GM21526 (cell line): ENCODE results near the gene SLC5A4.
"Not testable (repeated sequence)": the region's sequence is repeated elsewhere in the genome, so short reads cannot be mapped to it uniquely, and the experiment has no call there.

Source experiments
- ATAC-seq: cut with Tn5 transposase; IDR thresholded peaks from one replicate; pipeline ENCODE4 v1.9.1; 2021; ENCODE audit warnings: moderate library complexity; ENCODE audit not compliant: unreplicated experiment, low FRiP score

The SLC5A4 gene

DNA sequence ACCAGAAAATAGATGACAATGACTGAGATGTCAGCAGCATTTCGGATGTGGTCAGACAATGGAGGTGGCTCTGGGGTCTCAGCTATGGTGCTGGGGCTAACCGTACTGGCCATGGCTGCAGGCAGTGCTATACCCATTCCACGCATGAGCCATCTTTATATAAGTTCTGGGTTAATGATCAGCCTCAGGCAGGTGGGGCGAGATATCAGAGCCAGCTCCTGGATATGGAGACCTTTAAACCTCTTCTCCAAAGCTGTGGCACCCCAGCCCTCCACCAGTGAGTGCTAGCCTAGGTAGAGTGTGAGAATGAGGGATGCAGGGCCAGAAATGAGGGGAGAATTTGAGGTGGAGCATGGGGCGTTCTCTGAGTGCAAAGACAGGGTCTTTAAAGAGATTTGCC, at the start of gene SLC5A4:
Gene SLC5A4 (minus strand): TSS at position 131 of the 400 bp plus-strand sequence. CDS start 18 bp downstream, at position 113.
- no peak for ATAC-seq

DNA sequence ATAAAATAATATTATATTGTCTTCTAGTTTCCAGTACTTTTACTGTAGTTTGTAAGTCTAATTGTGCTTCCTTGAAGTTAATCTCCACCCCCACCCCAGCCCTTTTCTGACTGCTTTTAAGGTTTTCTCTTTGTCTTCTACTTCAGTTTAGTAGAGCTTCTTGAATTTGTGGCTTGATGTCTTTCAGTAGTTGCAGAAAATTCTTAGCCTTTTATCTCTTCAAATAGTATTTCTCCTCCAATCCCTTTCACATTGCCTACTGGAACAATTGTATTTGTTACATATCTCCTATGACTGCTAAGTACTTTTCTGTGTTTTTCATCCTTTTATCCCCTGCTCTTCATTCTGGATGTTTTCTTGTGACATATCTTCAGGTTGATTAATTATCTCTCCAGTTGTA, 38.8 kb upstream of the SLC5A4 start:
- not testable (repeated sequence) for ATAC-seq

- no peak for ATAC-seq
Observed at GRCh38 chr22:32286290-32286840, 31.2 kb upstream of the SLC5A4 start.

DNA sequence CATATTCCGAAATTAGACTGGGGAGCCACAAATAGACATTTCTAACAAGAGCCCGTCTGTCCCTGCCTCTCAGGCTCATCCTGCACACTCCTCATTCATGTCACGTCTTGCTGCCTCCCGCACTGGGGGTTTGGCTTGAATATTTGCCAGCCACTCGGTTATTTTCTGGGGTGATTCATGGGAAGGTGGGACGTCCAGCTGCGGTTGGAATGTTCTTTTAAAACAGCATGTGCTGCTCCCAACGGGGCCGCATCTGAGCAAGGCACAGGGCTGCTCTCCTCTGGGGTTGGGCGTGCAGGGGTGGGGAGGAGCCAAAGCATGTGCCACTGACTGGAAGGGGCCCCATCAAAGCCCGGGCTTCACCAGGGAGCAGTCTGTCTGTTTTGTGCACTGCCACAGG, 25.9 kb upstream of the SLC5A4 start:
- ATAC-seq = no peak

DNA sequence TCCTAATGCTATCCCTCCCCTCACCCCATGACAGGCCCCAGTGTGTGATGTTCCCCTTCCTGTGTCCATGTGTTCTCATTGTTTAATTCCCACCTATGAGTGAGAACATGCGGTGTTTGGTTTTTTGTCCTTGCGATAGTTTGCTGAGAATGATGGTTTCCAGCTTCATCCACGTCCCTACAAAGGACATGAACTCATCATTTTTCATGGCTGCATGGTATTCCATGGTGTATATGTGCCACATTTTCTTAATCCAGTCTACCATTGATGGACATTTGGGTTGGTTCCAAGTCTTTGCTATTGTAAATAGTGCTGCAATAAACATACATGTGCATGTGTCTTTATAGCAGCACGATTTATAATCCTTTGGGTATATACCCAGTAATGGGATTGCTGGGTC, 20.2 kb upstream of the SLC5A4 start:
- ATAC-seq = not testable (repeated sequence)

GRCh38 chr22:32271389-32271788, 16.2 kb upstream of the SLC5A4 start:
- ATAC-seq = no peak

DNA sequence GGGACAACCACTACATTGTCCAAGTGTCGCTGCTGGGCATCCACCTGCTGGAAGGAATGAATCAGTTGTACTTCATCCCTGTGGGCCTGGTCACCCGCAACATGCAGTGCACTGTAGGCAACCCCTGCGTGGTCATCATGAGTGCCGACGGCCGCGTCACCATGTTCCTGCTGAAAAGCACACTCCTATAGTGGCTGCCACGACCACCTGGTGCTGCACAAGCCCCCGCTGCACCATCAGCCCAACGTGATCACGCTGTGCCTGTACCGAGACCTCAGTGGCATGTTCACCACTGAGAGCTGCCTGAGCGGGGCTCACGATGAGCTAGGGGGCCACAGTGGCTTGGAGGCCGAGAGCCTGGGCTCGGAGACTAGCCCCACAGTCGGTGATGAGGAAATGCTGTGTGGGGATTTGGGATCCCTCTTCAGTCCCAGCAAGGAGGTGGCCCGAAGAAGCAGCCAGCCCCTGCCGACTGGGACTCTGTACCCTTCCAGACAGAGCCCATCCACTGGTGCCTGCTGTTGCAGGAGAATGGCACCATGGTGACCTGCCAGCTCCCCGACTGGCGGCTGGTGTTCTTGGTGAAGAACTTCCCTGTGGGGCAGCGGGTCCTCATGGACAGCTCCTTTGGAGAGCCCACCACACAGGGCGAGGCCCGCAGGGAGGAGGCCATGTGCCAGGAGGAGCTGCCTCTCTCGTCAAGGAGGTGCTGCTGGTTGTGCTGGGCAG, 15.7 kb upstream of the SLC5A4 start:
- ATAC-seq = no peak

- no peak for ATAC-seq
Observed at GRCh38 chr22:32269316-32269715, 14.2 kb upstream of the SLC5A4 start.

DNA sequence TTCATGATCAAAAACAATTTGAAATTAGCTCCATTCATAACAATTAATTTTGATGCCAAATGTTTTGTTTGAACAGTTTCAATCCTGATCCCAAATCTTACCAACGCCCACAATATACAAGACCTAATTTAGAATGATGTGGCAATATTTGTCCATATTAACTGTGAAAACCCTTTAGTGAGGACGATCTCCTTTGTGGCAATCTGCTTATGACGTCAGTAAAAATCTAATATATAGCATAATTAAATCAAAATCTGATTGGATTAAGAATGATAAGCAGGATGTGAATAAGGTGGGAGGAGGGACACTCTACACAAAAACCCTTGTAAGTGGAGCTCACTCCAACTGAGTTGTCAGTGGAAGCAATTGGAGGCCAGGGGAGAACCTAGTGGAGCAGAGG, 11.9 kb upstream of the SLC5A4 start:
- ATAC-seq = no peak

DNA sequence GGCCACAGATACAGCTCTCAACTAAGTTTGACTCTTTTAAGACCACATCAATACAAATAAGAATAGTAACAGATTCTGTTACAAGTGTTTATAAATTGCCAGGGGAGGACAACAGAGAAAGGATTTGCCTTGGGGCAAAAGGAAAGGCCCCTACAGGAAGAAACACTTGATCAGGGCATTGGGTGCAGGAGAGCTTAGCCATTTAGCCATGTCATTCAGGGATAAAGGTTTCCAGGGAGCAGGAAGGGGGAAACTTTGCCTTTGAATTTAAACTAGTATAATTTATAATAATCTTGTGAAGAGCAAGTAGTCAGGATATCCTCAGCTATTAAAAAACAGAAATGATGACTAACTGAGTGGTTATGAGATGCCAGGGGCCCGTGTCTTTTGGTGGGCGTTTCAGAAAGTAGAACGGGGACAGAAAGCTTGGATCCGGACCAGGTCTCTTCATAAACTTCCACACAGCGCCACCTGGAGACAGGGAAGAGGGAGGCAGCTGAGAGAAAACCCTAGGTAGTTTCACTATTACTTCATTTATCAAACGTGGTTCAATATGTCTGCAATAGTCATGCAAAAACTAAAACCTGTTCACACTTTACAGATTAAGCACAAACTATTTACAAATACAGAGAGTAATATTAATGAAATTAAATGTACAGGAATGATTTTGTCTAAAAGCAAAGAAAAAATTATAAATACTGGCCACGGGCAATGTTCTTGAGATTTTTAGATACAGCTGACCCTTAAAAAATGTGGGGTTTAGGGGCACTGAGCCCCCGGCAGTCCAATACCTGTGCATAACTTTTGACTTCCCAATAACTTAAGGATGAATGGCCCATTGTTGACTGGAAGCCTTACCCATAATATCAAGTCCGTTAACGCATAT, 11.0 kb upstream of the SLC5A4 start:
- ATAC-seq = no peak

DNA sequence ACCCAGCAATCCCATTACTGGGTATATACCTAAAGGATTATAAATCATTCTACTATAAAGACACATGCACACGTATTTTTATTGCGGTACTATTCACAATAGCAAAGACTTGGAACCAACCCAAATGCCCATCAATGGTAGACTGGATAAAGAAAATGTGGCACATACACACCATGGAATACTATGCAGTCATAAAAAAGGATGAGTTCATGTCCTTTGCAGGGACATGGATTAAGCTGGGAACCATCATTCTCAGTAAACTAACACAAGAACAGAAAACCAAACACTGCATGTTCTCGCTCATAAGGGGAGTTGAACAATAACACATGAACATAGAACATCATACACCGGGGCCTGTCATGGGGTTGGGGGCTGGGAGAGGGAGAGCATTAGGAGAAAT, 8.5 kb upstream of the SLC5A4 start:
- not testable (repeated sequence) for ATAC-seq

DNA sequence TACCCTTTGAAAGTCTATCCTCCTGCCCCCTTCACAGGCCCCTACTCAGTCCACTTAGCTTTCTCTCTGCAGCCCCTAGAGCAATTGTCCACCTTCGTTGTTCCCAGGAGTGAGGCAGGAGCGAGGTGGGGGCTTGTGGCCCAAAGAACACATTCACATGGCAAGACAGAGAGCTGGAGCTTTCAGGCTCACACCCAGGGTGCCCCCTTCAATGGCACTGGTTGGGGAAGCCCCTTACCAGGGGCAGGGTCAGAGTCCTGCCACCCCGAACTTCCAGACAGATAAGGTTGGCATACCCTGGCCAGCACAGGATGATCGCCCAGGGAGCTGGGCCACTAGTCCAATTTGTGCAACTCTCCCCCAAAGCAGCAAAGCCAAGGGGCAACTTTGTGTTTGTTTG, 6.2 kb upstream of the SLC5A4 start:
- ATAC-seq = no peak

DNA sequence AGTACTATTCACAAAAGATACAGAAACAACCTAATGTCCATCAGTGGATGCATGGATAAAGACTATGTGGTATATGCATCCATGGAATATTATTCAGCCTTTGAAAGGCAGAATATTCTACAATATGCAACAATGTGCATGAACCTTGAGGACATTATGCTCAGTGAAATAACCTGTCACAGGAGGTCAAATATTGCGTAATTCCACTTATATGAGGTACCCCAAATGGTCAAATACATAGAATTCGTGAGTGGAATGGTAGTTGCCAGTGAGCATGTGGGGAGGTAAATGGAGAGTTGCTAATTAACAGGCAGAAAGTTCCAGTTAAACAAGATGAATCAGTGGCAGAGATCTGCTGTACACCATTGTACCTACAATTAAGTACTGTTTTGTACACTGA, 3.6 kb upstream of the SLC5A4 start:
- no peak for ATAC-seq

DNA sequence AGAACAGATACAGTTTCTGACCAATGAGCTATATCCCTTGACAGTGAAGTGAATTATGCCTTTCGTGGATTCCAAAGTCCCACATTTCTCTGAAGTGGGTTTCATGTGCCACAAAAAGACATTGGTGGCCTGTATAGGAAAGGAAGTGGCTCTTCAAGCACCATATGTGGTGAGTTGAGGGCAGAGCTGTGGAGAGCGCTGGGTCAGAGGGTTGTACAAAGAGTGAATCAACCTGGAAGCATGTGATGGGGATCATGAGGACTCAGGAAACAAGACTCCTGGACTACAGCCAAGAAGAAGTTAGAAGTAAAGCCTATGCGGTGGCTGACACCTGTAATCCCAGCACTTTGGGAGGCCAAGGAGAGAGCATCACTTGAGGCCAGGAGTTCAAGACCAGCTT, 579 bp upstream of the SLC5A4 start:
- no peak for ATAC-seq

- ATAC-seq = no peak
Observed at GRCh38 chr22:32249231-32249630, 5.9 kb downstream of the SLC5A4 start.

GRCh38 chr22:32248276-32248675, 6.9 kb downstream of the SLC5A4 start:
- no peak for ATAC-seq

DNA sequence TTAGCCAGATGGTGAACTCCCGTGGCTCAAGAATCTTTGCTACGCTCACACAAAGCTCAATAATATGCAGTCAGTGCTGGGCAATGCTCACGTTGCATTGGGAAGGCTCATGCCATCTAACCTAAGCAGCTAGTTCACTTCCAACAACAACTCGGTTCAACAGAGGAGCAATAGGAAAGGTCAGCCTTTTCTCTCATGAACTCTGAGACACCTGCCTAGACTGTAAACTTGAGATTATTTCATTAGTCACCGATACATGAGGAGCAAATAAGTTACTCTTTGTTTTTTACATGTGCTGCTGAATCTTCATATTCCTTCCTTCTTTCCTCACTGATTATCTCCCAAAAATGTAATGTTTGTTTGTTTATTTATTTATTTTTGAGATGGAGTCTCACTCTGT, 9.0 kb downstream of the SLC5A4 start:
- no peak for ATAC-seq

GRCh38 chr22:32245042-32245441, 10.1 kb downstream of the SLC5A4 start:
- no peak for ATAC-seq

GRCh38 chr22:32244547-32244946, 10.6 kb downstream of the SLC5A4 start:
- ATAC-seq = no peak

DNA sequence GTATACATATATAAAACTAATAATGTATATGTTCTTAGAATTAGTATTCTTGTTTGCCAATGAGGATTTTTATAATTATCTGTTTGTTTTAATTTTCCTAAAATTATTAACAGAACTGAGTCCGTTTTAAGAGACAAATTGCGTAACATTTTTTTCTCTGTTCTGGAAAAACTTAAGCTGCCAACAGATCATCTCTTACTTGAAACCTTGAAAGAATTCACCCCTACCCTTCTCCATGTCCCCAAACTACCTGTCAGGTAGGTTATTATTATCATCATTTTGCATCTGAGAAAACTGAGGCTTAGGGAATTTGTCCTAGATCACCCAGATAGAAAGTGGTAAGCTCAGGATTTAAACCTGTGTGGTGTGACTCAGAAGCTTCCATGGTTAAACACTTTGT, 14.7 kb downstream of the SLC5A4 start:
- no peak for ATAC-seq

DNA sequence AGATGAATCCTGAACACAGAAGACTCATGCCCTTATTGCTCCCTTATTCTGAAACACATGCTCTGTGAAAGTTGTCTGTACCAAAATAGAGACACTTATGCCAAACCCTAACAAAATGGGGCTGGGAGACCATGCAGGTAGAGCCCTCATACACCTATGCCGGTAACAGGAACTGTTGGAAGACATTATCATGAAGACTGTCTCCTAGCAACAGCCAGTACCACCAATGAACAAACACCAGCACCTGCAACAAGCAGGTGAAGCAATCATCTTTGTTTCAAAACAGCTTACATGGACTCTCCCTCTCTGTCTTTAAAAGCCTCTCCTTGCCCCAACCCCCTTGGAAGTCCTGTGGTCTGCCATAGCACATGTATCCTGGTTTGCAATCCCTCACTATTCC, 17.2 kb downstream of the SLC5A4 start:
- ATAC-seq = no peak

GRCh38 chr22:32236970-32237369, 18.2 kb downstream of the SLC5A4 start:
- ATAC-seq = no peak
